ENCODE results near the gene USP17L26.
"Not testable (repeated sequence)": the region's sequence is repeated elsewhere in the genome, so short reads cannot be mapped to it uniquely, and the experiment has no call there.

GRCh38 chr4:9348593-9348992 is 14.1 kb downstream of the USP17L26 start, which contains the start of gene USP17L28:
- TF ChIP-seq CTCF (conservative IDR thresholded peaks at IDR 0.05 in 1 of 2, IDR thresholded peaks at IDR 0.05 in 1 of 2; ENCODE audit: extremely low read depth in 1 of 2, insufficient read depth in 1 of 2, low read depth in 1 of 2, low read length in 2 of 2); EZH2 (IDR thresholded peaks at IDR 0.05; ENCODE audit: borderline replicate concordance, low read length): not testable (repeated sequence)

All from mammary epithelial cell (primary cell).